ENCODE data around the gene ZNF541. TPM values are rescaled to one million over a fixed set of nuclear protein-coding genes. Genes with fewer than 3 reads are reported as not detected.

ZNF541 gene, protein sequence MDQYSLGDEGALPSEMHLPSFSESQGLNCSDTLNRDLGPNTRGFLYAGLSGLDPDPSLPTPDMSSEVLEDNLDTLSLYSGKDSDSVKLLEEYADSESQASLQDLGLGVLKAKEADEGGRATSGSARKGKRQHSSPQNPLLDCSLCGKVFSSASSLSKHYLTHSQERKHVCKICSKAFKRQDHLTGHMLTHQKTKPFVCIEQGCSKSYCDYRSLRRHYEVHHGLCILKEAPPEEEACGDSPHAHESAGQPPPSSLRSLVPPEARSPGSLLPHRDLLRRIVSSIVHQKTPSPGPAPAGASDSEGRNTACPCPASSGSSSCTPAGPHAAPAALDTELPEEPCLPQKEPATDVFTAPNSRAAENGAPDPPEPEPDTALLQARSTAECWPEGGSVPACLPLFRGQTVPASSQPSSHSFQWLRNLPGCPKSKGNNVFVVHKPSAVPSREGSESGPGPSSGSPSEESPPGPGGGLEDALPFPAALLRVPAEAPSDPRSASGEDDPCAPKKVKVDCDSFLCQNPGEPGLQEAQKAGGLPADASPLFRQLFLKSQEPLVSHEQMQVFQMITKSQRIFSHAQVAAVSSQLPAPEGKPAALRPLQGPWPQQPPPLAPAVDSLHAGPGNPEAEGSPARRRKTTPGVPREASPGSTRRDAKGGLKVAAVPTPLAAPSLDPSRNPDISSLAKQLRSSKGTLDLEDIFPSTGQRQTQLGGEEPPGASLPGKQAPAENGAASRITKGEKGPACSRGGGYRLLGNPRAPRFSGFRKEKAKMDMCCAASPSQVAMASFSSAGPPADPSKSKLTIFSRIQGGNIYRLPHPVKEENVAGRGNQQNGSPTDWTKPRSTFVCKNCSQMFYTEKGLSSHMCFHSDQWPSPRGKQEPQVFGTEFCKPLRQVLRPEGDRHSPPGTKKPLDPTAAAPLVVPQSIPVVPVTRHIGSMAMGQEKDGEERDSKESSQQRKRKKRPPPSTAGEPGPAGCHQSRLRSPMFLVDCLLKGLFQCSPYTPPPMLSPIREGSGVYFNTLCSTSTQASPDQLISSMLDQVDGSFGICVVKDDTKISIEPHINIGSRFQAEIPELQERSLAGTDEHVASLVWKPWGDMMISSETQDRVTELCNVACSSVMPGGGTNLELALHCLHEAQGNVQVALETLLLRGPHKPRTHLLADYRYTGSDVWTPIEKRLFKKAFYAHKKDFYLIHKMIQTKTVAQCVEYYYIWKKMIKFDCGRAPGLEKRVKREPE (N-terminal part only)
- total RNA-seq (ENCODE audit: low replicate concordance) = 0.27 and 0.41 TPM in 2 replicates

DNA sequence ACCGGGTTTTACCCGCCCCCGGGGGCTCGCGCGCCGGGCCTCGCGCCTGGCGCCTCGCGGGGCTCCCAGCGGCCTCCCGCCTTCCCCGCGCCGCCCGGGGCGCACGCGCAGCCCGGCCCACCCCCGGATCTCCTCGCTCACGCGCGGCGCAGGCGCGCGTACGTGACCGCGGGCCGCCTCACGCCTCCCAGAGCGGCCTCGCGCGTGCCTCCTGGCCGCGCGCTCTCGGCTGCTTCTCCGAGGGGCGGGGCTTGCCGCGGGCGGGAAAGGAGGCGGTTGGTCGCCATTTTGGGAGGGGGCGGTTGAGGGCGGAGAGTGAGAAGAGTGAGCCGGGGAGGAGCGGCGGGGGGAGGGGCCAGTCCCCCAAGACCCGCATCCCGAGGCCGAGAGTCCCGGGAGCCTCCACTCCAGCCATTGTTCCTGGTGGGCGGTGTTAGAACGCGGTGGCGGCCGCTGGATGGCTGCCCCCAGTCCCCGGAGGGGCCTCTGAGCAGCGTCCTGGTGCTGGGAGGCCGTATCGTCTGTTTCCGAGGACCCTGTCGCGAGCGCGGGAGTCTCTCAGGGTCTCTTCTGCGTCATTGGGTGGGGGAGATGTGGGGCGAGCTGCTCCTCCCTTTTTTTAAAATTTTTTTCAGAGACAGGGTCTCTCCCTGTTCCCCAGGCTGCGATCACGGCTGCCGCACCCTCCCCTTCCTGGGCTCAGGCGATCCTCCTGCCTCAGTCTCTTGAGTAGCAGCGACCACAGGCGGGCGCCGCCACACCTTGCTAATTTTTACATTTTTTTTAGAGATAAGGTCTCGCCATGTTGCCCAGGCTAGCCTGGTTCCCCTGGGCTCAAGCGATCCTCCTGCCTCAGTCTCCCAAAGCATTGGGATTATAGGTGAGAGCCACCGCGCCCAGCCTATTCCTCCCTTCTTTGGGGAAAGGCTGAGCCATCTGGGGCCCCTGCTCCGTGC lies at the start of gene ZNF541:
ZNF541 (minus strand) TSS at position 78 of the 956 bp plus-strand sequence. CDS start 17,292 bp downstream, outside the sequence.
- peak; percentile 35 for DNase-seq (ENCODE audit: low read depth)
- no peak for TF ChIP-seq CTCF (IDR thresholded peaks at IDR 0.05; ENCODE audit: insufficient read depth, low read length)
- peak within 1 kb of the TSS; percentile 49 for H3K4me3 ChIP-seq (ENCODE audit: low read depth, low read length)

- peak; percentile 41 for DNase-seq (ENCODE audit: low read depth)
- H3K4me3 ChIP-seq (ENCODE audit: low read depth, low read length) = no peak overlapping the region
- TF ChIP-seq CTCF (IDR thresholded peaks at IDR 0.05; ENCODE audit: insufficient read depth, low read length) = no peak
Observed at GRCh38 chr19:47619763-47620162, 46.8 kb upstream of the ZNF541 start.

GRCh38 chr19:47618771-47619170 lies 45.8 kb upstream of the ZNF541 start:
- TF ChIP-seq CTCF (IDR thresholded peaks at IDR 0.05; ENCODE audit: insufficient read depth, low read length) = no peak
- peak; percentile 56 for DNase-seq (ENCODE audit: low read depth)
- no peak overlapping the region for H3K4me3 ChIP-seq (ENCODE audit: low read depth, low read length)

DNA sequence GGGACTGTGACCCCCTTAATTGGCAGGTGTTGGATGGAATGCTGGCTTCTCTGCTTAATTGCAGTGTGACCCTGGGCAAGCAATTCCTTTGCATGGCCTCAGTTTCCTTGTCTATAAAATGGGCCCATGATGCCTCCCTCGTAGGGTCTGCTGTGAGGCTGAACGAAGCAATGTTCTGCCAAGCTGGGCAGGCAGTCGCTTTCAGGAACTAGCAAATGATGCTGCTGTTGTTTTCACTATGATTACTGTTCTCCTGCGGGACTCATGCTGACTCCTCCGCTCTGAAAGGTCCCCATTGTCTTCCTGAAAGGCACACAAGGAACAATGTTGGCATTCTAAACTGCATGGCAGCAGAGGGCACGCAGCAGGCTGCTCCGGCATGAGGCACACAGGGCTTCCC lies 42.8 kb upstream of the ZNF541 start:
- TF ChIP-seq CTCF (IDR thresholded peaks at IDR 0.05; ENCODE audit: insufficient read depth, low read length) = no peak
- no peak overlapping the region for H3K4me3 ChIP-seq (ENCODE audit: low read depth, low read length)
- DNase-seq (ENCODE audit: low read depth) = no peak

GRCh38 chr19:47615230-47615629 lies 42.3 kb upstream of the ZNF541 start:
- DNase-seq (ENCODE audit: low read depth) = no peak
- TF ChIP-seq CTCF (IDR thresholded peaks at IDR 0.05; ENCODE audit: insufficient read depth, low read length) = no peak
- no peak overlapping the region for H3K4me3 ChIP-seq (ENCODE audit: low read depth, low read length)
